D721Med (cell line): ENCODE data around the gene OAS2.

Experiments
- DNase-seq: peaks from one replicate; pipeline ENCODE4 v3.0.0; 2011; ENCODE audit warnings: low spot score; ENCODE audit not compliant: insufficient read length
- FAIRE-seq: peaks from 2 replicates; lab custom pipeline; 2011; peaks lifted over from hg19 to GRCh38; lab: Jason Lieb, UNC
- CTCF ChIP-seq: IDR thresholded peaks from 2 replicates; pipeline ENCODE4 v1.5.1; 2012; ENCODE audit warnings: mild to moderate bottlenecking, control low read depth; ENCODE audit not compliant: insufficient read depth; ENCODE audit errors: missing control alignments

The OAS2 gene

DNA sequence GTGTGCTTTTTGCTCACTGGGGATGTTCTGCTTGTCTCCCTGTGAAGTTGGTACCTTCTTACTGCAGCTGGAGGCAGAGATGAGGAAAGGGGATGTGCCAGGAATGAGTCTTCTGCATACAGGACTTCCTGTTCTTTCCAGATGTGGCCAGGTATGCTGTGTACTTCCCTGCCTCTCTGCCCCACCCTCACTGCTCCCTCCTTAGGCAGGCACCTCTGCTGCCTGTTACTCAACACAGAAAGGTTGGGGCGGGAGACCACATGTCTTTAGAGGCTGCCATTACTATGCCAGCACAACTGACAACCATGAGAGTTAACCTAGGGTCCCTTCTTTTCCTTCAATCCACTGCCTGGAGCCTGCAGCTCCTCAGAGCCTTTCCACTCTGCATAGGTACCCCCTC, 42.1 kb upstream of the OAS2 start:
- DNase-seq (no peak), FAIRE-seq (no peak)
- no peak for TF ChIP-seq CTCF

DNA sequence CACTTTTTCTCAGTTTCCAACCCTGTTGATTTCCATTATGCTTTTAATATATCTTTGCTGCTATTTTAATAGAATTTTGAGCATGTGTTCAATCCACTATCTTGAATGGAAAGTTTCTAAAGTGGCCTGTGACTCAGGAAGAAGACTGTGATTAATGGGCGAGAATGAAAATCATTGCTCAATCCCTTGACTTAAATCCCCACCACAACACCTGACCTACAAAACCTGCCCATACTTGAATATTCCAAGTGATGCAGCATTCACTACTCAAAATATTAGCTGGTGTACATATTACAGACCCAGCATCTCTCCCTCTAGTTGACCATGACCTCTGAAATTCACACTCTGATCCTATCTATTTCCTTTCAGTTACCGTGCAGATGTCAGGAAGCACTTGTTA, 41.4 kb upstream of the OAS2 start:
- DNase-seq (no peak), FAIRE-seq (no peak)
- TF ChIP-seq CTCF, result no peak

GRCh38 chr12:112937741-112938719, 40.3 kb upstream of the OAS2 start, which contains the start of gene OAS3:
TSS of gene OAS3 (plus strand) at chr12:112938474. CDS start at chr12:112938531, 57 bp downstream.
- no peak for TF ChIP-seq CTCF
- FAIRE-seq, result no peak
- no peak for DNase-seq

DNA sequence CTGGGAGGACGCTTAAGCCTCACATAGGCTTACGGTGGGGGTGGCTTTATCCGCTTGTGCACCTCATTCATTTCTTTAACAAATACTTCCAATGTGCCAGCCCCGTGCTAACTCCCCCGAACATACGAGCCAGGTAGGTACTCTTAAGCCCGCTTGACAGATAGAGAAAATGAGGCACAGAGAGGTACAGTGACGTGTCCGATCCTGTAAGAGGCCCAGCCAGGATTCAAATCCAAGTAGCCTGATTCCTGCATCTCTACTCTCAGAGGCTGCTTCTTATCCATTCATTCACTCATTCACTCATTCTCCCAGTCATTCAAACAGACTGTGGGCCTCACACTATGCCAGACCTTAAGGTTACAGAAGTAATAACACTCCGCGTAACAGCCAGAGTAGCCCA, 39.6 kb upstream of the OAS2 start:
- DNase-seq, result no peak
- FAIRE-seq, result no peak
- TF ChIP-seq CTCF, result no peak

DNA sequence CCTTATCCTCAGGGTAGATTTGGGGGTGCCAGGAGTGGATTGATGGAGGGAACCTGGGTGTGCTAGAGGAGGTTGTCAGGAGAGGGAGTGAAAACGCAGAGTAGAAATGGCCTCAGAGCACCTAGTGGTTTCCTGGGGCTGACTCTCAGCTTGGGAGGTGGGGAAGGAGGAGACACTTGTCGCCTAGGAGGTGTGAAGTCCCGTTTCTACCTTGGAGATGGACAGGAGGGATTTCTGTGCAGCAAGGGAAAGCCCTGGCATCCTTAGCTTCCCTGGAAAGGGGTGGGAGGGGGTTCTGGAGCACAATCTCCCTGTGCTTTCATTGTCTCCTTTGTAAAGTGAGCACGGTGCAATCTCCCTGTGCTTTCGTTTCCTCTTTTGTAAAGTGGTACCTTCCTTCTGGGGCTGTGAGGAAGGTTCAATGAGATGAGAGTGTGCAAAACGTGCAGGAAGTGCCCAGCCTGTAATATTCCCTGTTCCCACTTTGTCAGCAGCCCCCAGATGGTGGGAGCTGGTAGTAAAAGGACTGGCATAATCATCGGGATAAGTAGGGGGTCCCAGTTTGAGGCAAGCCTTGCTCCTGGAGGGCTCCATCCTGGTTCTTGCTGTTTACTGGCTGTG, 38.4 kb upstream of the OAS2 start:
- DNase-seq, result no peak
- no peak for TF ChIP-seq CTCF
- FAIRE-seq, result no peak

- DNase-seq (no peak), FAIRE-seq (no peak)
- TF ChIP-seq CTCF, result no peak
These were observed 36.6 kb upstream of the OAS2 start for GRCh38 chr12:112941528-112942335.
